Measurements from ENCODE around the gene UNCX. TPM values are rescaled to one million over a fixed set of nuclear protein-coding genes. Genes with fewer than 3 reads are reported as not detected.

The UNCX gene
- total RNA-seq, 2 experiments from 2014 or later = not detected

DNA sequence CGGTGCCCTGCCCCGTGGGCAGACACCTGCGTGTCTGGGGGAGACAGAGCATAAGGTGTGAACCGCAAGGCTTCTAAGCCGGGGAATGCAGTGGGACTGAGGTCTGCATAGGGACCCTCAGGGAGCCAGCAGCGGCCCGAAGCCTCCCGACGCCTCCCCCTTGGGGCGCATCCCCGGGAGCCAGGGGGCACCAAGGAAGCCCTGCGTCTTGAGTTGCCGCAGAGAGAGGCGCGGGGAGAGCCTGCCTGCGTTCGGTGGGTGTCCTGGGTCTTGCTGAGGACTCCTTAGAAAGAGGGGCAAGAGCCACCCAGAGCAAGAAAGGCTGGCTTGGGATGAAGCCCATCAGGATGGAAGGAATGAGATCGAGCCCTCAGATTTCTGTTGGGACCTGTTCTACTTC lies 18.2 kb upstream of the UNCX start:
- DNase-seq (no peak), ATAC-seq (no peak)
- ChIA-PET POLR2A (no interaction called here), CTCF (no interaction called here)
- peaks cover 23% of the 10 kb centered on the region for H3K27me3 Mint-ChIP-seq
- H3K4me3 Mint-ChIP-seq = no peak overlapping the region
- no peak overlapping the region for H3K27ac Mint-ChIP-seq
- intact Hi-C loops (cut with micrococcal nuclease) = no loop called here
- no peaks in the 10 kb centered on the region for H3K4me1 Mint-ChIP-seq (ENCODE audit: low read depth)
- H3K36me3 Mint-ChIP-seq (ENCODE audit: low read depth) = no peaks in the 10 kb centered on the region
- TF ChIP-seq, protein P1, sequence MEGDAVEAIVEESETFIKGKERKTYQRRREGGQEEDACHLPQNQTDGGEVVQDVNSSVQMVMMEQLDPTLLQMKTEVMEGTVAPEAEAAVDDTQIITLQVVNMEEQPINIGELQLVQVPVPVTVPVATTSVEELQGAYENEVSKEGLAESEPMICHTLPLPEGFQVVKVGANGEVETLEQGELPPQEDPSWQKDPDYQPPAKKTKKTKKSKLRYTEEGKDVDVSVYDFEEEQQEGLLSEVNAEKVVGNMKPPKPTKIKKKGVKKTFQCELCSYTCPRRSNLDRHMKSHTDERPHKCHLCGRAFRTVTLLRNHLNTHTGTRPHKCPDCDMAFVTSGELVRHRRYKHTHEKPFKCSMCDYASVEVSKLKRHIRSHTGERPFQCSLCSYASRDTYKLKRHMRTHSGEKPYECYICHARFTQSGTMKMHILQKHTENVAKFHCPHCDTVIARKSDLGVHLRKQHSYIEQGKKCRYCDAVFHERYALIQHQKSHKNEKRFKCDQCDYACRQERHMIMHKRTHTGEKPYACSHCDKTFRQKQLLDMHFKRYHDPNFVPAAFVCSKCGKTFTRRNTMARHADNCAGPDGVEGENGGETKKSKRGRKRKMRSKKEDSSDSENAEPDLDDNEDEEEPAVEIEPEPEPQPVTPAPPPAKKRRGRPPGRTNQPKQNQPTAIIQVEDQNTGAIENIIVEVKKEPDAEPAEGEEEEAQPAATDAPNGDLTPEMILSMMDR (IDR thresholded peaks at IDR 0.05) = no peak
- H3K9me3 Mint-ChIP-seq = no peaks in the 10 kb centered on the region

DNA sequence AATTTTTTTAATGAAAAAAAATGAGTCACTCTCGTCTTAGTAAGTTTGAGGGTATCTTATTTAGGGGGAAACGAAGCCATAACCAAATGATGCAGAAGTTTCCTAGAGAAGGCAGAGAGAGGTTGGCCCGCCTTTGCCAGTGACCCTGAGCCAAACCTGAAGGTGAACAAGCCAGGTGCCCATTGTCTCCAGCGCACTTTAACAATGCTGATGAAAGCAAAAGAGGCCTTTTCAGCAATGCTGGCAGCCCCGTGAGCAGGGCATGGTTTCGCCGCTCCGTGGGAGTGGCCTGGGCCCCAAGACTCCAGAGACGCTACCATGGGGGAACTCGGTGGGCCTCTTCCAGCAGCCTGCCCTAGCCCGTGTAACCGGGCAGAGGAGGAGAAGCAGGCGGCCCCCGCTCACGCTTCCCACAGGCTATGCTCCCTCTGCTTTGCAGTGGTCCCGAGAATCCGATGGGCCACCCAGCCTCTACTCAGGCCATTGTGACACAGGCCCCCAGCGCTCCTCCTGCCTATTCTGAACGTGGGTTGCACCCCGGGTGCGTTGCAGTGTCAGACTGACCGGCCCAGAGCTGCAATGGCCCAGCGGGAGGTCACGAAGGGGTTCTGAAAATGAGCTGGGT lies 14.0 kb upstream of the UNCX start:
- no peaks in the 10 kb centered on the region for H3K9me3 Mint-ChIP-seq
- no peak overlapping the region for H3K4me3 Mint-ChIP-seq
- TF ChIP-seq, protein P1 (IDR thresholded peaks at IDR 0.05) = no peak
- DNase-seq = no peak
- ATAC-seq = no peak
- H3K36me3 Mint-ChIP-seq (ENCODE audit: low read depth) = no peaks in the 10 kb centered on the region
- POLR2A ChIA-PET = no interaction called here
- peaks cover 30% of the 10 kb centered on the region for H3K27me3 Mint-ChIP-seq
- CTCF ChIA-PET = no interaction called here
- H3K4me1 Mint-ChIP-seq (ENCODE audit: low read depth) = no peaks in the 10 kb centered on the region
- H3K27ac Mint-ChIP-seq = no peak overlapping the region
- intact Hi-C loops (cut with micrococcal nuclease) = no loop called here

DNA sequence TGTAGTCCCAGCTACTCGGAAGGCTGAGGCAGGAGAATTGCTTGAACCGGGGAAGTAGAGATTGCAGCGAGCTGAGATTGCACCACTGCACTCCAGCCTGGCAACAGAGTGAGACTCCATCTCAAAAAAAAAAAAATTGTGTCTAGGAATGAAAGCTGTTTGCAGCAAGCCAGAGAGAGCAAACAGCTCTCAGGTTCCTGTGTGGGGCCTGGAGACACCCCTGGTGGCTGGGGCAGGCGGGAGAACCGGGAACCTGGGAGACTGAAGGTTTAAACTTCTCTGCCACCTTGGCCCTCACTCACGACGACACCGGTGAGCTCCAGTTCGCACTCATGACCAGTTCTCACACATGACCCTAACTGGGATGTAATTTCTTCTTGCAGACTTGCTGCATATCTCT lies 13.2 kb upstream of the UNCX start:
- TF ChIP-seq, protein P1 (IDR thresholded peaks at IDR 0.05) = no peak
- ChIA-PET POLR2A (no interaction called here), CTCF (no interaction called here)
- peaks cover 32% of the 10 kb centered on the region for H3K27me3 Mint-ChIP-seq
- intact Hi-C loops (cut with micrococcal nuclease) = no loop called here
- no peak overlapping the region for H3K4me3 Mint-ChIP-seq
- no peaks in the 10 kb centered on the region for H3K36me3 Mint-ChIP-seq (ENCODE audit: low read depth)
- H3K4me1 Mint-ChIP-seq (ENCODE audit: low read depth) = peaks cover 2% of the 10 kb centered on the region
- no peak for ATAC-seq
- DNase-seq = no peak
- H3K9me3 Mint-ChIP-seq = no peaks in the 10 kb centered on the region
- H3K27ac Mint-ChIP-seq = no peak overlapping the region

DNA sequence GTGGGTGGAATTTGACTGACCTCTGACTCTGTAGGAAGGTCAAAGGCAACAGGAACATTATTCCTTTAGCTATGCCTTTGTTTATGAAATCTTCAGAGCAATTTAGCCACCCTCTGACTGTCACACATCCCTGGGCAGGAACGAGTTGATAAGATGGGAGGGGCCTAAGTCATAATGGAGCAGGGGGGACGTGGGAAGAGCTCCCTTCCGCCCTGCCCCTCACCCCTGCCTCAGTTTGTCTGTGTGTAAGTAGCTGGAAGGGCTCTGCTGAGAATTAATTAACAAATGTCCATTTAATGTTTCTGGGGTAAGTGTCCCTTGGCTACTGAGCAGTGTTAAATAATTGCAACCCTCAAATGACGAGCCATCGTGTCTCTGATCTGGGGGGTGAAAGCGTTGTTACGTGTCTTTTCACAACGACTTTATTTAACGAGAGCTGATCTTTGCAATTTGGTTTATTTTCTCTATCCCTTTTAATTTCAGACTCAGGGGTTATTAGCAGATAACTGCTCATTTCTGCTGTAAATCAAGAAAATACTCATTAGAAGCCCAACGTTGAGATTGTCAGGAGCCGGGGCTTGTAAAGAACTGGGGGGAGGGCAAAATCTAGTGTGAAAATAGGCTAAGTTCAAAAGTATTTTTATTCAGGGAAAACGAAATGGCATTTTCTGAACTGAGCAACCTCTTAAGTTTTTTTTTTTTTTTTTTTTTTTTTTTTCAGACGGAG lies 12.5 kb upstream of the UNCX start:
- ChIA-PET POLR2A (no interaction called here), CTCF (interaction anchor here (0.9 to 1.0 kb wide), 2 partner anchors 9 to 227 kb away, joined by 3 read pairs; no protein-coding TSS in a partner anchor)
- H3K27me3 Mint-ChIP-seq = peaks cover 36% of the 10 kb centered on the region
- TF ChIP-seq, protein P1 (IDR thresholded peaks at IDR 0.05) = no peak
- H3K4me3 Mint-ChIP-seq = no peak overlapping the region
- H3K27ac Mint-ChIP-seq = no peak overlapping the region
- H3K9me3 Mint-ChIP-seq = no peaks in the 10 kb centered on the region
- H3K4me1 Mint-ChIP-seq (ENCODE audit: low read depth) = peaks cover 2% of the 10 kb centered on the region
- H3K36me3 Mint-ChIP-seq (ENCODE audit: low read depth) = no peaks in the 10 kb centered on the region
- ATAC-seq (no peak), DNase-seq (no peak)
- intact Hi-C loops (cut with micrococcal nuclease) = no loop called here

Measured in activated CD8-positive, alpha-beta T cell treated with anti-CD3 and anti-CD28 coated beads for 36 hours (primary cell).